K562 (cell line): ENCODE measurements around the gene NUF2. TPM values are rescaled to one million over a fixed set of nuclear protein-coding genes. Genes with fewer than 3 reads are reported as not detected.
A peak's percentile ranks its signal among the peaks of the same experiment; 100 is the strongest.

ENCODE experiments used
- BDP1 ChIP-seq: IDR thresholded peaks from 3 replicates; pipeline ENCODE4 v1.6.1; 2011; ENCODE audit not compliant: insufficient read length, insufficient read depth
- ETV5 ChIP-seq: sonication (generic); formaldehyde crosslinking; IDR thresholded peaks from 2 replicates; pipeline ENCODE4 v1.4.0; 2020; ENCODE audit warnings: low read depth, mild to moderate bottlenecking, missing genetic modification reagents
- HDAC8 ChIP-seq: fragments of 450-650 bp; IDR thresholded peaks from 2 replicates; pipeline ENCODE4 v1.6.1; 2016; ENCODE audit warnings: mild to moderate bottlenecking, missing genetic modification characterization, moderate library complexity, missing compliant biosample characterization
- KLF1 ChIP-seq: fragments of 450-650 bp; IDR thresholded peaks from 2 replicates; pipeline ENCODE4 v1.6.1; 2016; ENCODE audit warnings: missing genetic modification characterization, missing compliant biosample characterization
- MCM3 ChIP-seq: fragments of 450-650 bp; IDR thresholded peaks from 2 replicates; pipeline ENCODE4 v1.6.1; 2016
- NEUROD1 ChIP-seq: fragments of 150-350 bp; IDR thresholded peaks from 2 replicates; pipeline ENCODE4 v1.6.1; 2014; ENCODE audit warnings: borderline replicate concordance, low read length, low read depth; ENCODE audit not compliant: partially characterized antibody
- PHTF2 ChIP-seq: fragments of 250-450 bp; sonication (Bioruptor Pico); IDR thresholded peaks from 2 replicates; pipeline ENCODE4 v1.5.0; 2021; ENCODE audit warnings: mild to moderate bottlenecking
- POLR2AphosphoS5 ChIP-seq: IDR thresholded peaks from 2 replicates; pipeline ENCODE4 v1.6.1; 2011; ENCODE audit warnings: mild to moderate bottlenecking, low read depth, low read length, moderate library complexity; ENCODE audit not compliant: control insufficient read depth, insufficient read depth
- PRMT5 ChIP-seq: sonication (generic); formaldehyde crosslinking; IDR thresholded peaks from 2 replicates; pipeline ENCODE4 v1.5.0; 2020; ENCODE audit warnings: missing genetic modification reagents
- RCOR1 ChIP-seq, 2 experiments: IDR thresholded peaks; 2 replicates each; pipeline ENCODE4 v1.6.1; 2012; ENCODE audit warnings: low read depth in 2 of 2, low read length in 2 of 2, borderline replicate concordance in 1 of 2, improper control_type of control experiment in 1 of 2
- RFX7 ChIP-seq: fragments of 250-450 bp; sonication (Bioruptor Pico); IDR thresholded peaks from 2 replicates; pipeline ENCODE4 v1.5.1; 2021; ENCODE audit warnings: mild to moderate bottlenecking
- SMARCB1 ChIP-seq: IDR thresholded peaks from 2 replicates; pipeline ENCODE4 v1.6.1; 2011; ENCODE audit warnings: improper control_type of control experiment, low read depth; ENCODE audit not compliant: insufficient read length
- ZKSCAN3 ChIP-seq: fragments of 250-450 bp; sonication (Bioruptor Pico); IDR thresholded peaks from 2 replicates; pipeline ENCODE4 v1.4.0; 2020
- ZNF584 ChIP-seq: fragments of 200-800 bp; sonication (Bioruptor generic); IDR thresholded peaks from 2 replicates; pipeline ENCODE4 v1.6.1; 2016; ENCODE audit warnings: low read depth, mild to moderate bottlenecking, missing genetic modification characterization, missing compliant biosample characterization
- ZNF696 ChIP-seq: fragments of 250-450 bp; sonication (Bioruptor Pico); conservative IDR thresholded peaks from 2 replicates; pipeline ENCODE4 v1.4.0; 2020; ENCODE audit warnings: mild to moderate bottlenecking, moderate library complexity
- ZNF699 ChIP-seq: fragments of 250-450 bp; sonication (Bioruptor Pico); IDR thresholded peaks from 2 replicates; pipeline ENCODE4 v1.8.0; 2021; ENCODE audit warnings: mild to moderate bottlenecking, moderate library complexity; ENCODE audit not compliant: insufficient replicate concordance
- polyA plus RNA-seq, 8 experiments: library from polyadenylated mRNA; depleted of rRNA in 4 of 8; stranded (reverse) in 5 of 8; unstranded in 3 of 8; fragments of >200 nt; fragmentation: Nextera tagmentation in 2 of 8; fragmentation: Illumina TruSeq in 1 of 8; extraction: Ambion mirVana in 2 of 8; extraction: Trizol in 1 of 8; gene quantifications; 2 replicates each; pipeline versions ENCODE4 v1.2.1 to v1.2.3, GENCODE V29; 2011 to 2014; ENCODE audit warnings: inconsistent platforms in 1 of 8, missing spikeins in 1 of 8
- total RNA-seq, 7 experiments: library from RNA; depleted of rRNA in 6 of 7; stranded (reverse); fragments of >200 nt in 6 of 7; fragmentation: Illumina TruSeq in 2 of 7; extraction: Trizol in 2 of 7; gene quantifications; 2 replicates each; pipeline versions ENCODE4 v1.2.1 to v1.2.3, GENCODE V29; 2011 to 2021; ENCODE audit warnings: low replicate concordance in 1 of 7
- TF ChIP-seq, protein P1 (sequence below), 2 experiments: fragments of 450-650 bp; IDR thresholded peaks; 2 replicates each; pipeline ENCODE4 v1.6.1; 2016; ENCODE audit warnings: mild to moderate bottlenecking in 2 of 2, borderline replicate concordance in 1 of 2, low read depth in 1 of 2, moderate library complexity in 1 of 2
- TF ChIP-seq, protein P2 (sequence below): fragments of 450-650 bp; conservative IDR thresholded peaks from 2 replicates; pipeline ENCODE4 v1.6.1; 2016; ENCODE audit warnings: missing genetic modification characterization, low read depth, mild to moderate bottlenecking, control low read depth, missing compliant biosample characterization

The NUF2 gene
- total and polyA plus RNA-seq, 9 of the 15 experiments (the other 6 are each of a cell fraction or from before 2014, with no cell fraction given) = 42.5 to 90.0 (median 60.3) TPM

DNA sequence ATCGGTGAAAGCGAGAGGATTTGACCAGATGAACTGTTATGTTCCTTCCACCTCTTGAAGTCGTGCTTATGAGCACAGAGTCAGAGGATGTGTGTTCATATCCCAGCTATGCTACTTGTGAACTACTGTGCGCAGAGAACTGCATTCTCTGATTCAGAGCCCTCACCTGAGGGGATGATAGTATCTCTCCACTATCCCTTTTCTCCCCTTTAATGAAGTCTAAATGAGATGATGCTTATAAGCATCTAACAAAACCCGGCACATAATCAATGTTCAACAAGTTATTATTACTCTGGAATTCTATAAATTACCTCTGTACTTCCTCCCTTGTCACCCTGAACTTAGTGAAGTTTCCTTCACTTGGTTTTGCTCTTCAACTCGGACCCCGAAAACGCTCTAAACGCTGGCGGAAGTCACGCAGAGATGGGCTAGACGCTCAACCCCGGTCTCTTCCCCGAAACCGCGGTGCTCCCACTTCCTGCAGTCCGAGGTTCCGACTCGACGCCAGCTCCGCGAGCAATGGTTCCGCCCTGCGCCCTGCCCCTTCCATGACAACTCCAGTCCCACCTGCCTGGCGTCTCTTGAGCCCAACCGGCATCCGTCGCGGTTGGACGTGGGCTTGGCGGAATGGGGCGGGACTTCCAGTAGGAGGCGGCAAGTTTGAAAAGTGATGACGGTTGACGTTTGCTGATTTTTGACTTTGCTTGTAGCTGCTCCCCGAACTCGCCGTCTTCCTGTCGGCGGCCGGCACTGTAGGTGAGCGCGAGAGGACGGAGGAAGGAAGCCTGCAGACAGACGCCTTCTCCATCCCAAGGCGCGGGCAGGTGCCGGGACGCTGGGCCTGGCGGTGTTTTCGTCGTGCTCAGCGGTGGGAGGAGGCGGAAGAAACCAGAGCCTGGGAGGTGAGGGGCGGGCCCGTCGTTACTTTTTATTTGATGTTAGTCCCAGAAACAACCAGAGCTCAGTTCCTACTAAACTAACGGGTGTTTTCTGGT is at the start of gene NUF2 (continued):
- TF ChIP-seq, protein P1, sequence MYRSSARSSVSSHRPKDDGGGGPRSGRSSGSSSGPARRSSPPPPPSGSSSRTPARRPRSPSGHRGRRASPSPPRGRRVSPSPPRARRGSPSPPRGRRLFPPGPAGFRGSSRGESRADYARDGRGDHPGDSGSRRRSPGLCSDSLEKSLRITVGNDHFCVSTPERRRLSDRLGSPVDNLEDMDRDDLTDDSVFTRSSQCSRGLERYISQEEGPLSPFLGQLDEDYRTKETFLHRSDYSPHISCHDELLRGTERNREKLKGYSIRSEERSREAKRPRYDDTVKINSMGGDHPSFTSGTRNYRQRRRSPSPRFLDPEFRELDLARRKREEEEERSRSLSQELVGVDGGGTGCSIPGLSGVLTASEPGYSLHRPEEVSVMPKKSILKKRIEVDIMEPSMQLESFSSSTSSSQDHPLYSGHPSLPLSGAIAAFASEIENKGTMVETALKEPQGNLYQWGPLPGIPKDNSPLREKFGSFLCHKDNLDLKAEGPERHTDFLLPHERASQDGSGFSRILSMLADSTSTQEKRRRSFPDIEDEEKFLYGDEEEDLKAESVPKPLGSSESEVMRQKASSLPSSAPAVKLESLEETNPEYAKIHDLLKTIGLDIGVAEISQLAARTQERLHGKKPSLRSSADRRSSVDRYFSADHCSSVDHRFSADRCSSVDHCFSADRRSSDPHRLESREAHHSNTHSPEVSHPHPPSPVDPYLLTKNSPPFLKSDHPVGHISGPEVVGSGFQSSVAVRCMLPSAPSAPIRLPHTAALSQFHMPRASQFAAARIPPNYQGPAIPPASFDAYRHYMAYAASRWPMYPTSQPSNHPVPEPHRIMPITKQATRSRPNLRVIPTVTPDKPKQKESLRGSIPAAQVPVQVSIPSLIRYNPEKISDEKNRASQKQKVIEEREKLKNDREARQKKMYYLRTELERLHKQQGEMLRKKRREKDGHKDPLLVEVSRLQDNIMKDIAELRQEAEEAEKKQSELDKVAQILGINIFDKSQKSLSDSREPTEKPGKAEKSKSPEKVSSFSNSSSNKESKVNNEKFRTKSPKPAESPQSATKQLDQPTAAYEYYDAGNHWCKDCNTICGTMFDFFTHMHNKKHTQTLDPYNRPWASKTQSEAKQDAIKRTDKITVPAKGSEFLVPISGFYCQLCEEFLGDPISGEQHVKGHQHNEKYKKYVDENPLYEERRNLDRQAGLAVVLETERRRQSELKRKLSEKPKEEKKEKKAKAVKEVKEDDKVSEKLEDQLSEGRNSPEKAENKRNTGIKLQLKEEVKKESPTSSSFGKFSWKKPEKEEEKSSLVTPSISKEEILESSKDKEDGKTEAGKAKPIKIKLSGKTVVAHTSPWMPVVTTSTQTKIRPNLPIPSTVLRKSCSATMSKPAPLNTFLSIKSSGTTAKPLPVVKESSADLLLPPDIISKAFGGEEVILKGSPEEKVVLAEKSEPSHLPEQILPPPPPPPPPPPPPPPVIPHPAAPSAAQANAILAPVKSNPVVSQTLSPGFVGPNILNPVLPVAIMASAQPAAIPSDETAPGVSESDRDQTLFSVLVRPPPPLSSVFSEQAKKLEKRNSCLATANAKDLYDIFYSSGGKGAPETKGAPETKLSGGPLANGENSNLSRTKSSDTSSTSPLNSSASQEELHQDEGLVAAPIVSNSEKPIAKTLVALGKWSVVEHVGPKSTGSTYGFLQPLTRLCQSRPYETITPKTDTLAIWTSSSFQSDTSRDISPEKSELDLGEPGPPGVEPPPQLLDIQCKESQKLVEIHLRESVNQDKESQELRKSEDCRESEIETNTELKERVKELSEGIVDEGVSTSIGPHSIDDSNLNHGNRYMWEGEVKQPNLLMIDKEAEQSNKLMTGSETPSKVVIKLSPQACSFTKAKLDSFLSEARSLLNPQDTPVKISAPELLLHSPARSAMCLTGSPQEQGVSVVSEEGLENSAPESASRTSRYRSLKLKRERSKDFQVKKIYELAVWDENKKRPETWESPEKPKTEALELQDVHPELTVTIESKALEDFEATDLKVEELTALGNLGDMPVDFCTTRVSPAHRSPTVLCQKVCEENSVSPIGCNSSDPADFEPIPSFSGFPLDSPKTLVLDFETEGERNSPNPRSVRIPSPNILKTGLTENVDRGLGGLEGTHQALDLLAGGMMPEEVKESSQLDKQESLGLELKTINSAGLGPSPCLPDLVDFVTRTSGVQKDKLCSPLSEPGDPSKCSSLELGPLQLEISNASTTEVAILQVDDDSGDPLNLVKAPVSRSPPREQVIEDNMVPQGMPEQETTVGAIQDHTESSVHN (IDR thresholded peaks at IDR 0.05; ENCODE audit: borderline replicate concordance in 1 of 2, low read depth in 1 of 2) = no peak
- TF ChIP-seq ZNF699 (CRISPR knock-in tag) = no peak
- no peak for TF ChIP-seq SMARCB1
- peak; percentile 78 to 93 for TF ChIP-seq RCOR1 (IDR thresholded peaks at IDR 0.05; ENCODE audit: borderline replicate concordance in 1 of 2, low read depth in 2 of 2, low read length in 2 of 2)
- peak; percentile 76; the same call in 1 of the 2 replicates for TF ChIP-seq PHTF2 (CRISPR knock-in tag)
- TF ChIP-seq PRMT5 (CRISPR knock-in tag) = no peak
- peak; percentile 93 for TF ChIP-seq ETV5
- TF ChIP-seq KLF1 = peak; percentile 87
- peak; percentile 97 for TF ChIP-seq NEUROD1
- TF ChIP-seq ZKSCAN3 (CRISPR knock-in tag) = no peak
- TF ChIP-seq POLR2AphosphoS5 = peak; percentile 83
- no peak for TF ChIP-seq ZNF696 (CRISPR knock-in tag)
- no peak for TF ChIP-seq RFX7 (CRISPR knock-in tag)
- TF ChIP-seq, protein P2, sequence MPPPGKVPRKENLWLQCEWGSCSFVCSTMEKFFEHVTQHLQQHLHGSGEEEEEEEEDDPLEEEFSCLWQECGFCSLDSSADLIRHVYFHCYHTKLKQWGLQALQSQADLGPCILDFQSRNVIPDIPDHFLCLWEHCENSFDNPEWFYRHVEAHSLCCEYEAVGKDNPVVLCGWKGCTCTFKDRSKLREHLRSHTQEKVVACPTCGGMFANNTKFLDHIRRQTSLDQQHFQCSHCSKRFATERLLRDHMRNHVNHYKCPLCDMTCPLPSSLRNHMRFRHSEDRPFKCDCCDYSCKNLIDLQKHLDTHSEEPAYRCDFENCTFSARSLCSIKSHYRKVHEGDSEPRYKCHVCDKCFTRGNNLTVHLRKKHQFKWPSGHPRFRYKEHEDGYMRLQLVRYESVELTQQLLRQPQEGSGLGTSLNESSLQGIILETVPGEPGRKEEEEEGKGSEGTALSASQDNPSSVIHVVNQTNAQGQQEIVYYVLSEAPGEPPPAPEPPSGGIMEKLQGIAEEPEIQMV (tag) = no peak
- TF ChIP-seq BDP1 = no peak
- TF ChIP-seq ZNF584 (CRISPR knock-in tag) = no peak; the same call in 1 of the 2 replicates
- peak; percentile 57; the same call in 1 of the 2 replicates for TF ChIP-seq HDAC8 (tag)
- TF ChIP-seq MCM3 = no peak
